NCI-H460 (cell line): ENCODE results near the gene DNMT1. TPM values are rescaled to one million over a fixed set of nuclear protein-coding genes. Genes with fewer than 3 reads are reported as not detected.

Experiments used
- DNase-seq: peaks from one replicate; pipeline ENCODE4 v3.0.0-alpha.2; 2016; ENCODE audit warnings: low read depth; ENCODE audit errors: extremely low read depth
- total RNA-seq: library from RNA; depleted of rRNA; stranded (reverse); fragments of >200 nt; shearing (Covaris generic); gene quantifications from 2 replicates; pipeline ENCODE4 v1.2.3, GENCODE V29; 2014

Gene DNMT1
- total RNA-seq, 1 experiment from 2014 or later, result 49.9 TPM

- DNase-seq, result no peak
These were observed 90.6 kb downstream of the DNMT1 start for GRCh38 chr19:10104130-10104513.

DNA sequence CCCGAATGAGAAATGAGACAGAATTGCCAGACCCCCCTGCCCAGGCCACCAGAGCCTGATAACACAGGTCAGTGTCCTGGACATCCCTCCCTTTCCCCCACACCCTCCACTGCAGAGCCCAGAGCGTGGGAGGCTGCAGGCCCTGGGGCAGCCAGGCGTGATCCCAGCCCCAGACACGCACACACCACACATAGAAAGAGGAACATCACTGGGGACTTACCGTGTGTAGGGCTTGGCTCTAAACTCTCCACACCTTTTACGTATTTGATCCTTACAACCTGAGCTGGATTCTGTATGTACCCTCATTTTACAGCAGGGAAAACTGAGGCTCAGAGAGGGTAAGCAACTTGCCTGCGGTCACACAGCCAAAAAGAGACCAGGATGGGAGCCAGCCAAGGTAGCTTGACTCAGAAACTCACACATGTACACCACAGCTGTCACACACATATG lies 91.9 kb downstream of the DNMT1 start:
- DNase-seq, result no peak

- DNase-seq, result no peak
These were observed 94.5 kb downstream of the DNMT1 start for GRCh38 chr19:10100163-10100785.

DNA sequence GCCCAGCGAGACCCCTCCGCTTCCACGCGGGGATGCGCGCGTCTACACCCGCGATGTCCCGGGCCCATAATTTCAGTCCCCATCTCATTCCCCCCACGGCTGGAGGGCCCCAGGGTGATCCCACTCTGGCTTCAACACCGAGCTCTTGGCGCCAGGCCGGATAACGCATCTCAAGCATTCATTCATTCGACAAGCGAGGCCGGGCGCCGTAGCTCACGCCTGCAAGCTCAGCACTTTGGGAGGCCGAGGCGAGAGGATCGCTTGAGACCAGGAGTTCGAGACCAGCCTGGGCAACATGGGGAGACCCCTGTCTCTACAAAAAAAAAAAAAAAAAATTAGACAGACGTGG lies 98.2 kb downstream of the DNMT1 start:
- DNase-seq, result no peak

DNA sequence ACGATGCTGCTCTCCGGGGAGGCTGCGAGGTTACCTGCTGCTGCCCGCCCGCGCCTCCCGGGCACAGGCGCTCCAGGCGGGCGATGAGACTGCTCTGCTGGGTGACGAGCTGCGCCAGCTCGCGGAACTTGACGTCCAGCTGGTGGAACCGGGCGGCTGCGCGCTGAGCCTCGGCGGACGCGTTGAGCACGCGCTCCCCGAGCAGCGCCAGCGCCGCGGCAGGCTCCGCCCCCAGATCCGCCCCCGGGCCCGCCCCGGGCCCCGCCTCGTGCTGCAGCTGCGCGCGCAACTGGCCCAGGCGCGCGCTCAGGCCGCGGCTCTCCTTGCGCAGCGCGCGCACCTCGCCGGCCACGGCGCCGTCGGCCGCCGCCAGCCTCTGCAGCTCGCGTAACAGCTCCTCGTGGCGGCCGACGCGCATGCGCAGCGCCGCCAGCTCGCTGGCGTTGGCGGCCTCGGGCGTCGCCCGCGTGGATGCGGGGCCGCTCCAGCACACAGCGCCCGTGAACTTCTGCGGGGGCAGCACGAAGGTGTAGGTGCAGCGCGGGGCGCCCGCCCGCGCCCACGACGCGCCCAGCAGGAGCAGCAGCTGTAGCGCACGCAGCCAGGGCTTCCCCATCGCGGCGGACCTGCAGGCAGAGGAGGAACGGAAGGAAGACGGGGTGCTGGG lies 98.7 kb downstream of the DNMT1 start:
- DNase-seq, result peak; percentile 84

DNA sequence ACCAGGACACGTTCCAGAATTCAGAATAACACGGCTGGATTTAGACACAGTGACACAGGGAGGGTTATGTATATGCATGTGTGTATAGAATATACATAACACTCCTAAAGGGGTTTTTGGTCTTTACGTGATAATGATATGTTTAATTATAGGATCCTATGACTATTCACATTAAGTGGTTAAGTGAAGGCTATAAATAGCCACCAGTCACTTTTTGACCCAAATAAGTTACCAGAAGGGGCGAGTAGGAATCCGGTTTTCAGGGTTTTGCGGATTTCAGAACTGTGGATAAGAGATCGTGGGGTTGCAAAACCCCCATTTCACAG lies 99.2 kb downstream of the DNMT1 start:
- DNase-seq, result no peak

- no peak for DNase-seq
These were observed 101.2 kb downstream of the DNMT1 start for GRCh38 chr19:10093295-10094186.

GRCh38 chr19:10092648-10093294 lies 102.0 kb downstream of the DNMT1 start:
- no peak for DNase-seq

GRCh38 chr19:10091895-10092641 lies 102.7 kb downstream of the DNMT1 start:
- DNase-seq, result no peak

- no peak for DNase-seq
These were observed 103.4 kb downstream of the DNMT1 start for GRCh38 chr19:10091370-10091687.

DNA sequence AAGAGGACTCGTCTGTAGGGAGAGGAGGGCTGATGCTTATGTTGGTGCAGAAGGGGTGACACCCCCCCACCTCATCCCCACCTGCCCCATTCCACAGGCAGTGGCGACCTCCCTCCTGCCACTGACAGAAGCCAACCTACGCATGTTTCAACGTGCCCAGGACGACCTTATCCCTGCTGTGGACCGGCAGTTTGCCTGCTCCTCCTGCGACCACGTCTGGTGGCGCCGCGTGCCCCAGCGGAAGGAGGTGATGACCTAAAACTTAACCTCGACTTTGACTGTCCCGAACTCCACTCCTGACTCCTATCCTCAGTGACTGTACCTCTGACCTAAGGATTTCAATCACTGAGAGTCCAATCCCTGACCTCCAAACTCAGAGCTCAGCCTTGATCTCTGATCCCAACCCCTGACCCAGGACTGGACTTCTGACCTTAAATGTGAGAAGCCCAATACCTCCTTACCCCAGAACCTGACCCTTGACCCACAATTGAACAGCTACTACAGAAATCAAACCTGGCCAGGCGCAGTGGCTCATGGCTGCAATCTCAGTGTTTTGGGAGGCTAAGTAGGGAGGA lies 104.9 kb downstream of the DNMT1 start:
- no peak for DNase-seq

- no peak for DNase-seq
These were observed 105.7 kb downstream of the DNMT1 start for GRCh38 chr19:10088949-10089554.

GRCh38 chr19:10087296-10088061 lies 107.3 kb downstream of the DNMT1 start:
- no peak for DNase-seq

GRCh38 chr19:10086591-10087192 lies 108.1 kb downstream of the DNMT1 start:
- DNase-seq, result no peak

GRCh38 chr19:10085641-10086590 lies 108.8 kb downstream of the DNMT1 start, which contains the start of gene SHFL:
Gene SHFL (plus strand): TSS chr19:10086317. CDS start chr19:10086428, 111 bp downstream.
- DNase-seq, result peak; percentile 33

- no peak for DNase-seq
These were observed 110.0 kb downstream of the DNMT1 start for GRCh38 chr19:10084803-10085202.

DNA sequence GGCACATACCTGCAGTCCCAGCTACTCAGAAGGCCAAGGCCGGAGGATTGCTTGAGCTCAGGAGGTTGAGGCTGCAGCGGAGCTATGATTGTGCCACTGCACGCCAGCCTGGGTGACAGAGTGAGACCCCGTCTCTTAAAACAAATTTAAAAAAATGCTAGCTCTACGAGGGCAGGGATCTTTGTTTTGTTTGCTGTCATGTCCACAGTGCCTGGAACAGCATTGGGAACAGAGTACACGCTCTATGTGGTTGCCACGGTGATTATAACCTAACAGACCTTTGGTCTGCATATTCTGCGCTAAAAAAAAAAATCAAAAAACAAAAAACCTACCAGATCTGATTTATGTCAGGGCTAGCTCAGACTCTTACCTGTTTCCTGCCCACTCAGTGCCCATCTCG lies 110.8 kb downstream of the DNMT1 start:
- DNase-seq, result no peak
